Calu3 (cell line): ENCODE results near the gene PAXX. TPM values are rescaled to one million over a fixed set of nuclear protein-coding genes. Genes with fewer than 3 reads are reported as not detected.

ENCODE experiments used
- BruUV-seq: library from RNA; stranded (reverse); fragments of 400-500 nt; replicated peaks from 2 replicates; lab custom pipeline; 2021; lab: Mats Ljungman, UMichigan
- CTCF ChIA-PET: fragments of 300-600 bp; sonication (Branson Sonifier 250); formaldehyde crosslinking; loops from one replicate; lab custom pipeline; 2022; ENCODE audit warnings: antibody characterized with exemption; lab: Charles Lee
- DNase-seq: peaks from one replicate; pipeline ENCODE4 v3.0.0; 2022
- H3K27ac Mint-ChIP-seq: one replicate; pipeline ENCODE4 v1.8.0; 2022; ENCODE audit warnings: mixed read lengths; ENCODE audit not compliant: unreplicated experiment
- H3K27me3 Mint-ChIP-seq: one replicate; pipeline ENCODE4 v1.8.0; 2022; ENCODE audit warnings: mixed read lengths; ENCODE audit not compliant: unreplicated experiment
- H3K36me3 Mint-ChIP-seq: one replicate; pipeline ENCODE4 v1.8.0; 2022; ENCODE audit warnings: mild to moderate bottlenecking, moderate library complexity, mixed read lengths; ENCODE audit not compliant: insufficient read depth, unreplicated experiment
- H3K4me1 Mint-ChIP-seq: one replicate; pipeline ENCODE4 v1.8.0; 2022; ENCODE audit warnings: mild to moderate bottlenecking, low read depth, mixed read lengths; ENCODE audit not compliant: unreplicated experiment
- H3K4me3 Mint-ChIP-seq: one replicate; pipeline ENCODE4 v1.8.0; 2022; ENCODE audit warnings: mild to moderate bottlenecking, low read depth, moderate library complexity, mixed read lengths; ENCODE audit not compliant: unreplicated experiment
- H3K9me3 Mint-ChIP-seq: one replicate; pipeline ENCODE4 v1.8.0; 2022; ENCODE audit warnings: low read depth, mixed read lengths; ENCODE audit not compliant: unreplicated experiment
- intact Hi-C: fragments of 100-400 bp; cut with micrococcal nuclease; formaldehyde crosslinking; loops from one replicate; pipeline ENCODE4 v1.10.0; 2022; ENCODE audit not compliant: unreplicated experiment
- total RNA-seq: library from RNA; stranded (reverse); gene quantifications from 2 replicates; pipeline ENCODE4 v1.2.3, GENCODE V29; 2022
- TF ChIP-seq, protein P1 (sequence below): fragments of 200-600 bp; IDR thresholded peaks from one replicate; pipeline ENCODE4 v1.8.0; 2022; ENCODE audit warnings: antibody characterized with exemption; ENCODE audit not compliant: unreplicated experiment

The PAXX gene
- total RNA-seq, 1 experiment from 2014 or later = 43.7 TPM

DNA sequence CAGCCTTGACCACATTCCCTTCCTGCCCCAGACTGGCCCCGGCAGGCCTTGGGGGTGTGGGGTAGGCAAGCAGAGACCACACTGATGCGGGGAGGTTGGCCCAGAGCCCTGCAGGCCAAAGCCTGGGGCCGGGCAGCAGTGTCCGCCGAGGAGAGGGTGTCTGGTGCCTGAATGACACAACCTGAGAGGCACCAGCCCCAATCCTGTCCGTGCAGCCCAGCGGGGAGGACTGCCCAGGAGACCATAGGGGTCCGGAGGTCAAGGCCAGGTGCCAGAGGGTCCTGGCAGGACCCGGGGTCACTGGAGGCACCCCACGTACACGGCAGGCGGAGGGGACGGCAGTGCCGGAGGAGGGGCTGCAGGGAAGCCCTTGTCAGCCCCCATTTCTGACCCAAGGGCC, 20.5 kb upstream of the PAXX start:
- no peak for DNase-seq
- H3K36me3 Mint-ChIP-seq = no peaks in the 10 kb centered on the region
- BruUV-seq = no TSS peak
- no peak overlapping the region for H3K4me3 Mint-ChIP-seq
- H3K27me3 Mint-ChIP-seq = no peaks in the 10 kb centered on the region
- no peaks in the 10 kb centered on the region for H3K4me1 Mint-ChIP-seq
- CTCF ChIA-PET = no interaction called here
- no peaks in the 10 kb centered on the region for H3K9me3 Mint-ChIP-seq
- TF ChIP-seq, protein P1, sequence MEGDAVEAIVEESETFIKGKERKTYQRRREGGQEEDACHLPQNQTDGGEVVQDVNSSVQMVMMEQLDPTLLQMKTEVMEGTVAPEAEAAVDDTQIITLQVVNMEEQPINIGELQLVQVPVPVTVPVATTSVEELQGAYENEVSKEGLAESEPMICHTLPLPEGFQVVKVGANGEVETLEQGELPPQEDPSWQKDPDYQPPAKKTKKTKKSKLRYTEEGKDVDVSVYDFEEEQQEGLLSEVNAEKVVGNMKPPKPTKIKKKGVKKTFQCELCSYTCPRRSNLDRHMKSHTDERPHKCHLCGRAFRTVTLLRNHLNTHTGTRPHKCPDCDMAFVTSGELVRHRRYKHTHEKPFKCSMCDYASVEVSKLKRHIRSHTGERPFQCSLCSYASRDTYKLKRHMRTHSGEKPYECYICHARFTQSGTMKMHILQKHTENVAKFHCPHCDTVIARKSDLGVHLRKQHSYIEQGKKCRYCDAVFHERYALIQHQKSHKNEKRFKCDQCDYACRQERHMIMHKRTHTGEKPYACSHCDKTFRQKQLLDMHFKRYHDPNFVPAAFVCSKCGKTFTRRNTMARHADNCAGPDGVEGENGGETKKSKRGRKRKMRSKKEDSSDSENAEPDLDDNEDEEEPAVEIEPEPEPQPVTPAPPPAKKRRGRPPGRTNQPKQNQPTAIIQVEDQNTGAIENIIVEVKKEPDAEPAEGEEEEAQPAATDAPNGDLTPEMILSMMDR = no peak
- intact Hi-C loops = no loop called here
- no peak overlapping the region for H3K27ac Mint-ChIP-seq

DNA sequence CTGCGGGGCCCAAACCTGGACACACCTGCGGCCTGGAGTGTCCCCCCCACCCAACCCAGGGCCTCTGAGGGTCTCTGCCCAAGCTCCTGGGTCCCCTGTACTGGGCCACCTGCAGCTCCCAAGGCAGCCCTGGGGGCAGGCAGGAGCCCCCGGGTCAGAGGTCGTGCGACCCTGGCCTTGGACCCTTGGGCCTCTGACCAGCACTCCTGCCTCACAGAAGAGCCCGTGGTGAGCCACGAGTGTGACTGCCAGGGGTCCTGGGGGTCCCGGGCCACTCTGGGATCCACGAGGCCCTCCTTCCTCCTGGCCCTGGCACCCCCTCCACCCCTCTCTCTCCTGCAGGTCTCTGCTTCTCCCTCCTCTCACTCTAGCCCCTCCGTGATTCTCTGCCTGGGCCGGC, 19.9 kb upstream of the PAXX start:
- Mint-ChIP-seq H3K4me3 (no peak overlapping the region), H3K27me3 (no peaks in the 10 kb centered on the region), H3K9me3 (no peaks in the 10 kb centered on the region), H3K36me3 (no peaks in the 10 kb centered on the region), H3K4me1 (no peaks in the 10 kb centered on the region), H3K27ac (no peak overlapping the region)
- no TSS peak for BruUV-seq
- intact Hi-C loops = no loop called here
- CTCF ChIA-PET = no interaction called here
- TF ChIP-seq, protein P1 = no peak
- no peak for DNase-seq

DNA sequence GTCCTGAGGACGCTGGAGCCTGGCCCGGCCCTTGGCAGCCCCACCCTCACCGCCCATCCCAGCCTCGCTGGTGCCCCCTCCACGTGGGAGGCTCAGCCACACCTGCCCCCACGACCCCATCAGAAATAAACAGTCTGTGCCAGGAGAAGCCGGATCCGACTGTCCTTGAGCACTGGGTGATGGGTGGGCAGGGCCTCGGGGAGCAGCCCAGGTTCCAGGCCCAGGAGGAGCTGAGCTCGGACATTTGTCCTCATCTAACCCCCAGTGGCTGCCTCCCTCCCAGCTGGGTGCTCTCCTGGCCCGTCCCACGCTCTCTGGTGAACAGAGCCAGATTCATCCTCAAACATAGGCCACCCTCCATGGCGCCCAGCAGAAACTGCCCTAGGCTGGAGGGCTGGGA, 19.5 kb upstream of the PAXX start:
- Mint-ChIP-seq H3K4me3 (no peak overlapping the region), H3K9me3 (no peaks in the 10 kb centered on the region), H3K27ac (no peak overlapping the region), H3K4me1 (no peaks in the 10 kb centered on the region), H3K27me3 (no peaks in the 10 kb centered on the region), H3K36me3 (no peaks in the 10 kb centered on the region)
- intact Hi-C loops = no loop called here
- no TSS peak for BruUV-seq
- TF ChIP-seq, protein P1 = no peak
- no peak for DNase-seq
- CTCF ChIA-PET = no interaction called here

DNA sequence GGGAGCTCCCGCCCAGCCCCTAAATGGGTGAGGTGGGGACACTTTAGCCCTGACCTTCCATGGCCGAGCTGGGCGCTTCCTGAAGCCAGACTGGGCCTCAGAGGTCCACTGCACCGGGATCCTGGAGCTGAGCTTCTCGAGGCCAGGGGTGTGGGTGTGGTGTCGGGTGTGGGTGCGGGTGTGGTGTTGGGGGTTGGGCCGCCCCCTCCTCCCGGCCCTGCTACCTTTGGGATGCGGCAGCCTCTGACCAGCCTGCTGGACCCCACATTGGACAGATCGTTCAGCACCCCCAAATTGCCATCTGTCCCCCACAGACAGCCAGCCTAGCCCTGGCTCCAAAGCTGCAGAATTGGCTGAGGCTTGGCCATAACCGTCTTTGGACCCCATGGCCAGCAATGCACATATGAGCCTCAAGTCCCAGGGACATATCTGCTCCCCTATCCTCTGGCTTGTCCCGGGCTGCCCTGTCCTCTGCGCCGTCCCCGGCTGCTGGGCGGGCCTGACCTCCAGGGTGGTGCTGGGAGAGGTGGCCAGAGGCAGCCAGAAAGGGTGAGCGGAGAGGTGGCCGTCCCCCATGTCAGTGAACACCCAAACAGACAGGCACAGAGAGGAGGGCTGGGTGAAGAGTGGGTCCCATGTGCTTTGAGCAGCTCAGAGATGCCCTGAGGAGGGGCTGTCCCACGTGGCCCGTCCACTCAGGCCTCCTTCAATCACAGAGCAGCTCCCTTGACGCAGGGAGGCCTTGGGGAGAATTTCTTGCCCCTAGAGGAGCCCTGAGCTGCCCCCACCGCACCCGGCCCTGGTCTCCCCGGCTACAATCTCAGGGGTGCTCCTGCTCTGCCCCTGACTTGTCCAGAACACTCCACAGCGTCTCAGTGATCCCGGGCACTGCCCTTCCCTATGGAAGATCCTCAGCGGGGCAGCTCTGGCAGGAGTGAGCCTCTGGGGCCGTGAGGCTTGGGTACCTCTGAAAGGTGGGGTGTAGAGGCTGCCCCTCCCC, 18.3 kb upstream of the PAXX start:
- H3K4me3 Mint-ChIP-seq = no peak overlapping the region
- no peaks in the 10 kb centered on the region for H3K9me3 Mint-ChIP-seq
- intact Hi-C loops = no loop called here
- no peaks in the 10 kb centered on the region for H3K36me3 Mint-ChIP-seq
- no peak overlapping the region for H3K27ac Mint-ChIP-seq
- H3K4me1 Mint-ChIP-seq = no peaks in the 10 kb centered on the region
- CTCF ChIA-PET = interaction anchor here (0.6 kb wide), 1 partner anchor 150 kb away, joined by 3 read pairs; no protein-coding TSS in a partner anchor
- BruUV-seq = no TSS peak
- no peak for DNase-seq
- TF ChIP-seq, protein P1 = no peak
- H3K27me3 Mint-ChIP-seq = no peaks in the 10 kb centered on the region
